ENCODE measurements around the gene PPP1R36. TPM values are rescaled to one million over a fixed set of nuclear protein-coding genes. Genes with fewer than 3 reads are reported as not detected.

Gene PPP1R36
- total RNA-seq: 0.85 and 1.1 TPM in 2 replicates

GRCh38 chr14:64549791-64550620 lies at the start of gene PPP1R36:
TSS of gene PPP1R36 (plus strand) at chr14:64549961. CDS start at chr14:64549998, 37 bp downstream.

GRCh38 chr14:64503434-64504309 lies 46.1 kb upstream of the PPP1R36 start, which contains the start of gene ZBTB25:
TSS of gene ZBTB25 (minus strand) at chr14:64503838. CDS start at chr14:64490533, 13,305 bp downstream.

GRCh38 chr14:64504310-64504896 lies 45.4 kb upstream of the PPP1R36 start, which contains the start of gene ZBTB1:
TSS of gene ZBTB1 (plus strand) at chr14:64504770. CDS start at chr14:64521505, 16,735 bp downstream.

GRCh38 chr14:64540208-64541202 lies 9.3 kb upstream of the PPP1R36 start, which contains the start of gene HSPA2:
TSS of gene HSPA2 (plus strand) at chr14:64540741. CDS start at chr14:64540850, 109 bp downstream.

Other genes with a start within 250 kb of the PPP1R36 start
- gene MTHFD1, start 161.6 kb upstream of the PPP1R36 start, total RNA-seq: 23.3 and 28.8 TPM in 2 replicates
- 0.74 and 1.1 TPM in 2 replicates for gene AKAP5, start 84.5 kb upstream of the PPP1R36 start, total RNA-seq
- gene ZBTB25, start 46.1 kb upstream of the PPP1R36 start, total RNA-seq: 4.6 and 8.0 TPM in 2 replicates
- 35.4 and 51.4 TPM in 2 replicates for gene ZBTB1, start 45.2 kb upstream of the PPP1R36 start, total RNA-seq
- gene HSPA2, start 9.2 kb upstream of the PPP1R36 start, total RNA-seq: 19.9 and 24.7 TPM in 2 replicates
- 5.0 and 5.1 TPM in 2 replicates for gene PLEKHG3, start 154.5 kb downstream of the PPP1R36 start, total RNA-seq

All from smooth muscle cell of bladder (primary cell).